PC-9 (cell line): Measurements from ENCODE around the gene NDST4.

Experiments used
- CTCF ChIP-seq: fragments of 200-600 bp; sonication (generic); conservative IDR thresholded peaks from 2 replicates; pipeline ENCODE4 v1.6.1; 2017; ENCODE audit warnings: mixed run types, antibody characterized with exemption, mild to moderate bottlenecking, moderate library complexity
- EZH2 ChIP-seq: fragments of 200-600 bp; sonication (generic); IDR thresholded peaks from 2 replicates; pipeline ENCODE4 v1.8.0; 2017; ENCODE audit warnings: antibody characterized with exemption, low read depth

GRCh38 chr4:114870987-114871386 is 242.4 kb downstream of the NDST4 start:
- TF ChIP-seq CTCF (no peak), EZH2 (no peak)
